Activated naive CD4-positive, alpha-beta T cell treated with anti-CD3 and anti-CD28 coated beads, Interleukin-2, amount 50 U/mL, for 72 hours (primary cell): ENCODE data around the gene WDR1. TPM values are rescaled to one million over a fixed set of nuclear protein-coding genes. Genes with fewer than 3 reads are reported as not detected.

Experiments
- ATAC-seq, 2 donors: fragments of 150-1000 bp; cut with Tn5 transposase; 2 replicates each; pipeline ENCODE4 v1.10.0; 2021; ENCODE audit warnings: mild to moderate bottlenecking in 2 of 2, moderate library complexity in 2 of 2
- DNase-seq, 2 donors: peaks; one replicate each; pipeline ENCODE4 v3.0.0; 2021 to 2022; ENCODE audit warnings: low spot score in 2 of 2
- H3K27ac Mint-ChIP-seq, 2 donors: one replicate each; pipeline ENCODE4 v1.8.0; 2022; ENCODE audit warnings: mild to moderate bottlenecking in 2 of 2, mixed read lengths in 2 of 2
- H3K36me3 Mint-ChIP-seq, 2 donors: one replicate each; pipeline ENCODE4 v1.8.0; 2022; ENCODE audit warnings: mixed read lengths in 2 of 2
- H3K9me3 Mint-ChIP-seq, 2 donors: one replicate each; pipeline ENCODE4 v1.8.0; 2022; ENCODE audit warnings: mixed read lengths in 2 of 2
- total RNA-seq, 2 donors: library from RNA; stranded (reverse); gene quantifications; one replicate each; pipeline ENCODE4 v1.2.3, GENCODE V29; 2022

WDR1 gene
- total RNA-seq, 2 donors from 2014 or later = 382 to 520 TPM

GRCh38 chr4:10108818-10109783 is 7.5 kb downstream of the WDR1 start:
- Mint-ChIP-seq H3K36me3 (peaks cover 58 to 72% of the 10 kb centered on the region in 2 donors), H3K9me3 (no peaks in the 10 kb centered on the region), H3K27ac (peak overlapping the region; percentile 87 to 93)
- ATAC-seq (peak; percentile 66 to 71), DNase-seq (peak in 1 of 2 donors; percentile 72)

GRCh38 chr4:10108391-10108790 is 8.2 kb downstream of the WDR1 start:
- H3K9me3 Mint-ChIP-seq = no peaks in the 10 kb centered on the region
- no peak for DNase-seq
- peaks cover 54 to 68% of the 10 kb centered on the region in 2 donors for H3K36me3 Mint-ChIP-seq
- ATAC-seq = no peak
- H3K27ac Mint-ChIP-seq = peak overlapping the region; percentile 90 to 93

GRCh38 chr4:10107111-10108091 is 9.2 kb downstream of the WDR1 start:
- H3K27ac Mint-ChIP-seq = peak overlapping the region; percentile 88 to 93
- no peak for DNase-seq
- H3K36me3 Mint-ChIP-seq = peaks cover 54 to 68% of the 10 kb centered on the region in 2 donors
- ATAC-seq = no peak
- no peaks in the 10 kb centered on the region for H3K9me3 Mint-ChIP-seq

GRCh38 chr4:10106421-10107039 is 10.1 kb downstream of the WDR1 start:
- peak overlapping the region; percentile 88 to 93 for H3K27ac Mint-ChIP-seq
- ATAC-seq (peak; percentile 88 to 94), DNase-seq (peak; percentile 73 to 86)
- no peaks in the 10 kb centered on the region for H3K9me3 Mint-ChIP-seq
- peaks cover 56 to 66% of the 10 kb centered on the region in 2 donors for H3K36me3 Mint-ChIP-seq

GRCh38 chr4:10105920-10106319 is 10.7 kb downstream of the WDR1 start:
- Mint-ChIP-seq H3K36me3 (peaks cover 57 to 60% of the 10 kb centered on the region in 2 donors), H3K9me3 (no peaks in the 10 kb centered on the region), H3K27ac (peak overlapping the region; percentile 93 to 95)
- DNase-seq (no peak), ATAC-seq (no peak)

GRCh38 chr4:10105421-10105820 is 11.2 kb downstream of the WDR1 start:
- Mint-ChIP-seq H3K27ac (peak overlapping the region; percentile 93 to 95), H3K9me3 (no peaks in the 10 kb centered on the region), H3K36me3 (peaks cover 59 to 62% of the 10 kb centered on the region in 2 donors)
- no peak for ATAC-seq
- DNase-seq = no peak

GRCh38 chr4:10104991-10105276 is 11.7 kb downstream of the WDR1 start:
- no peaks in the 10 kb centered on the region for H3K9me3 Mint-ChIP-seq
- H3K27ac Mint-ChIP-seq = peak overlapping the region; percentile 93 to 95
- ATAC-seq (no peak), DNase-seq (no peak)
- H3K36me3 Mint-ChIP-seq = peaks cover 60 to 67% of the 10 kb centered on the region in 2 donors

GRCh38 chr4:10104211-10104990 is 12.2 kb downstream of the WDR1 start:
- Mint-ChIP-seq H3K9me3 (no peaks in the 10 kb centered on the region), H3K36me3 (peaks cover 65 to 68% of the 10 kb centered on the region in 2 donors), H3K27ac (peak overlapping the region; percentile 93 to 95)
- no peak for DNase-seq
- no peak for ATAC-seq

GRCh38 chr4:10102474-10103332 is 13.9 kb downstream of the WDR1 start:
- ATAC-seq (no peak), DNase-seq (no peak)
- Mint-ChIP-seq H3K9me3 (no peaks in the 10 kb centered on the region), H3K36me3 (peaks cover 63 to 69% of the 10 kb centered on the region in 2 donors), H3K27ac (peak overlapping the region; percentile 86 to 92)

- ATAC-seq = no peak
- DNase-seq = no peak
- Mint-ChIP-seq H3K27ac (peak overlapping the region; percentile 37 to 92), H3K9me3 (no peaks in the 10 kb centered on the region), H3K36me3 (peaks cover 69 to 78% of the 10 kb centered on the region in 2 donors)
Measured at GRCh38 chr4:10101671-10102473, 14.7 kb downstream of the WDR1 start.

- ATAC-seq = no peak
- Mint-ChIP-seq H3K36me3 (peaks cover 63 to 72% of the 10 kb centered on the region in 2 donors), H3K27ac (peak overlapping the region; percentile 75 to 92), H3K9me3 (no peaks in the 10 kb centered on the region)
- DNase-seq = no peak
Measured at GRCh38 chr4:10100734-10101216, 15.8 kb downstream of the WDR1 start.

- no peak for DNase-seq
- Mint-ChIP-seq H3K9me3 (no peaks in the 10 kb centered on the region), H3K36me3 (peaks cover 54 to 61% of the 10 kb centered on the region in 2 donors), H3K27ac (peak overlapping the region; percentile 84 to 92)
- ATAC-seq = peak in 1 of 2 donors; percentile 19
Measured at GRCh38 chr4:10099499-10100325, 16.9 kb downstream of the WDR1 start.

GRCh38 chr4:10098780-10099160 is 17.8 kb downstream of the WDR1 start:
- Mint-ChIP-seq H3K9me3 (no peaks in the 10 kb centered on the region), H3K36me3 (peaks cover 52% of the 10 kb centered on the region in 2 donors), H3K27ac (peak overlapping the region; percentile 88 to 92)
- DNase-seq (peak in 1 of 2 donors; percentile 36), ATAC-seq (peak; percentile 28 to 43)
